HG02884 (cell line): ENCODE results near the gene GALNT13.

Experiments
- ATAC-seq: cut with Tn5 transposase; IDR thresholded peaks from one replicate; pipeline ENCODE4 v1.9.1; 2021; ENCODE audit warnings: mild to moderate bottlenecking, moderate library complexity; ENCODE audit not compliant: unreplicated experiment

GALNT13 gene

DNA sequence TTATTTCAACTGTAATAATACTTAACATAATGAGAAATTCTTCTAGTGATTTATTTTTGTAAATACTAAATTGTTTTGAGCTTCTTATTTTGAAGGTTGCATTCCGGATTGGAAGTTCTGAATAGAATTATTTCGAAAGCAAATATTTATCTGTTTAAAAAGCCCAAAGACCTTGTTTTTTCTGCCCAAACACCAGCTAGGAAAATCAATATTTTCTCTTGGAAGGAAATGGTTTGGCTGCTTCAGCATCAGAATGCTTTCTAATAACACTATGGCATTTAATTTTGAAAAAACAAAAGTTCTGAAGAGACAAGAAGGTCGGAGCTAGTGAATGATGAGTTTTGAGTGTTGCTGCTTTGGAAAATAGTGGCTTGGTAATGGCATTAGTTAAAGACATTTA lies 522.9 kb downstream of the GALNT13 start:
- ATAC-seq = no peak

DNA sequence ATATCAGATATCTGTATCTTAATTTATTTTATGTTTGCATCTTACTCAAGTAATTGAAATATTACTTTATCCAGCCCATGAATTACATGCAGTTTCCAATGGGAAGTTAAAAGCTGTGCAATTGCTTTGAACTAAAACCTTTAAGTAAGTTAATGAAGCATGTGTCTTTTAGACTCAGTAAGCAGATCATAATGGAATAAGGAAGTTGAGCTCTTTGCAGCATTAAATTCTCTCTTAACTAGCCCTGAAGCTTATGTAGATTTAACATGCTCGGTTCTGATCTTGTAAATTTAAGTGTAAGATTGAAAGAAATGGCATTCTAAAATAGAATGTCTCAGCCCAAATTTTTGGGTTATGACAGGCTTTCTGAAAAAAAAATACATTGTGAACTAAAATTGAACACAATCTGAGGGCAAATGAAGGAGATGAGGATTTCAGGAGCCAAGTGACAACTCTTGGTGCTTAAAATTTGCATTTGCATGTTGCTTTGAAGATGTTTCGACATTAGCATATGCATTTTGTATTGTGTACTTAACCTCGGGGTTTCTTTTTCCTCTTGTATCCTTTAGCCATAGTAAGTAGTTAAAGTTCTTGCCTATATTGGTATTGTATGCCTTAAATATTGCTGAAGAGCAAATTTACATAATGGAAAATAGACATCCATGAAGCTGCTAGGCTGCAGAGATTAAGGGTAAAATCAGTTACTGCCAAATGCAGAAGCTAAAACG lies 529.0 kb downstream of the GALNT13 start:
- no peak for ATAC-seq

- ATAC-seq = peak; percentile 61
These were observed 530.5 kb downstream of the GALNT13 start for GRCh38 chr2:154402213-154402612.

DNA sequence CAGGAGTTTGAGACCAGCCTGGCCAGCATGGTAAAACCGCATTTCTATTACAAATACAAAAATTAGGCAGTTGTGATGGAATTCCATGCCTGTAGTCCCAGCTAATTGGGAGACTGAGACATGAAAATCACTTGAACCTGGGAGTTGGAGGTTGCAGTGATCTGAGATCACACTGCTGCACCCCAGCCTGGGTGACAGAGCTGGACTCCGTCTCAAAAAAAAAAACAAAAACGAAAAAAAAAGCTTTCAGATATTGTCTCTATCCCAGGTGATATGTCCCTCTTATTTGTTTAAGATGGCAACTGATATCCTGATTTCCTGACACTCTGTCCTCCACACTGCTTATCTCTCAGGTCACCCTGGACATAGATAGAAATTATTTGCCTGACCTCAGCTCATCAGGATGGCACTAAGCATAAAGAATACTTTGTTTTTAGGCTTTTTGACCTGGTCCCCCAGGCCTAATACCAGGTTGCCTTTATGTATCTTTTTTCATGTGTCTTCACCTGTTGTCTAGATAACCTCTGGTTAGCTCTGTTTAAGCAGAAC lies 531.6 kb downstream of the GALNT13 start:
- no peak for ATAC-seq

DNA sequence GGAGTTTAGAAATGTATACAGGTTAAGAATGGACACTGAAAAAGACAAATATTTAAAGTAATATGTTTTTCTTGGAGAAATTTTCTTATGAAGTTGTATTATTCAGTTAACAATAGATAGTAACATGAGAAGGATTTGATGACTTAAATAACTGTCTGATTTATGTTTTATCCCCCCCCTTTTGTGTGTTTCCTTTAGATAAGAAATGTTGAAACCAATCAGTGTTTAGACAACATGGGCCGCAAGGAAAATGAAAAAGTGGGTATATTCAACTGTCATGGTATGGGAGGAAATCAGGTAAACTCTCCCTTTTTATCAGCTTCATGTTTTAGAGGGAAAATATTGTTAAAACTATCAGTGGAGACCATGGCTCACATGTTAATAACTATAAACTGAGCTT lies 537.1 kb downstream of the GALNT13 start:
- ATAC-seq = no peak

DNA sequence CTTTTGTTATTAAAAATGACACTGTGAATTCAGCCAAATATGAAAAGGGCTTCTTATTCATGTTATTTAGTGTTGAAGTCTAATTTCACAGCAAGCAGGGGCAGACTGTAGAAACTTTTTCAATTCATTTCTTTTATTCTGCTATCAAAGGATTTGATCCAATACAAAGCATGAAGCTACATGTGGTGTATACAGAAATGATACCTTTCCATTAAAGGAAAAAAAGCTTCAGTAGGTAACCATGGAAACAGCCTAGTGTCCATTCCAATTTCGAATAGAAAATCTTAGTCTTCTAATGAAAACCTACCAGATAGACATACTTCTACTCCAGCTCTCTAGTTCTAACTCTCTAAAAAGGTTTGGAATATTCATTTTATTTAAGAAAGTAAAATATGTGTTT lies 550.5 kb downstream of the GALNT13 start:
- no peak for ATAC-seq

DNA sequence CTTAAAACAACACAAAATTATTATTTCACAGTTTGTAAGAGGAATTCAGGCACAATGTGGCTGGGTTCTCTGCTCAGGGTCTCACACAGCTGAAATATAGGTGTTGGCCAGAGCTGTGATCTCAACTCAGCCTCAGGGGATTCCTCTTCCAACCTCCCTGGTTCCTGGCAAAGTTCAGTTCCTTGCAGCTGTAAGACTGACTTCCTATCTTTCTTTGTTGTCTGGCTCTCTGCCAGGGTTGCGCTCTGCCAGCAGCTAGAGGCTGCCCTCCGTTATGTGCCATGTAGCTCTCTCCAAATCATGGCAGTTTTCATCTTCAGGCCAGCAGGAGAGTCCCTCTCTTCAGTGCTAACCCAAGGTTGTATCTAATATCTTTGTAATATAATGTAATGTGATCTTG lies 554.3 kb downstream of the GALNT13 start:
- ATAC-seq = no peak

GRCh38 chr2:154427453-154427852 lies 555.7 kb downstream of the GALNT13 start:
- no peak for ATAC-seq

- no peak for ATAC-seq
These were observed 556.3 kb downstream of the GALNT13 start for GRCh38 chr2:154428022-154428421.

GRCh38 chr2:154433010-154433409 lies 561.3 kb downstream of the GALNT13 start:
- ATAC-seq = no peak

GRCh38 chr2:154437104-154437503 lies 565.4 kb downstream of the GALNT13 start:
- no peak for ATAC-seq

DNA sequence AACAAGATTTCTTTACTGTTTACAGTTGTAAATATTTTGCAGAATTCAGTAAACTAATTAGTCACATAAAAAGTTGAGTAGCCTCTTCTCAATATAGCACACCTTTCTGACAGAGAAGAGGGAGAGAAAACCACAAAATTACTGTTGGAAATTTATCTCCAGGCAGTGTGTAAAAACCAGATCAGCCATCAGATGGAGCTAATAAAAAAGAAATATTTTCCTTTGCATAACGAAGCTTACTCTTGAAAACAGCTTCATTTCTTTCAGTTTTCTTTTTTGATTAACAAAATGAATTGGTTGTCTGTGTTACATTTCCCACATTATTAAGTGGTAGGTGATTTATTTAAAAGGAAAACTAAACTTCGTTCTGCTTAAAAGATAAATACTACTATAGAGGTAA lies 567.4 kb downstream of the GALNT13 start:
- no peak for ATAC-seq

- ATAC-seq = no peak
These were observed 572.2 kb downstream of the GALNT13 start for GRCh38 chr2:154443919-154444318.

- no peak for ATAC-seq
These were observed 574.6 kb downstream of the GALNT13 start for GRCh38 chr2:154446324-154446723.

- no peak for ATAC-seq
These were observed 576.2 kb downstream of the GALNT13 start for GRCh38 chr2:154447727-154448418.

GRCh38 chr2:154449951-154450658 lies 578.4 kb downstream of the GALNT13 start:
- no peak for ATAC-seq

DNA sequence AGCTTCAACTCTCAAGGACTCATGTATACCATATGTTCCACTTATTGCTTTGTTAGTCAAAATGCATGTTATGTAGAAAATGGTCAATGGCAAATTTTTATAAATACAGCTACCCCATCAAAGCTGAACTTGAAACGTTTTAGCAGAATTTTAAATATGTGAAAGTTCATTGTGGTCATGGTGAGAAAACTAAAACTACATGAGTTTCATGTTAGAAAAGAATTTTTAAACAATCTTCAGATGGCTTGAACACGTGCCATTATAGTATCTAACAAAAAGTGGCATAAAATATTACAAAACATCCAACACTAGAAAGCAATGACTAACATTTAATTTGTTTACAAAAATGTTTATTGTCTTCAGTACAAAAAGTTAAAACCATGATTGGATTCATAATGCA lies 580.7 kb downstream of the GALNT13 start:
- ATAC-seq = no peak

DNA sequence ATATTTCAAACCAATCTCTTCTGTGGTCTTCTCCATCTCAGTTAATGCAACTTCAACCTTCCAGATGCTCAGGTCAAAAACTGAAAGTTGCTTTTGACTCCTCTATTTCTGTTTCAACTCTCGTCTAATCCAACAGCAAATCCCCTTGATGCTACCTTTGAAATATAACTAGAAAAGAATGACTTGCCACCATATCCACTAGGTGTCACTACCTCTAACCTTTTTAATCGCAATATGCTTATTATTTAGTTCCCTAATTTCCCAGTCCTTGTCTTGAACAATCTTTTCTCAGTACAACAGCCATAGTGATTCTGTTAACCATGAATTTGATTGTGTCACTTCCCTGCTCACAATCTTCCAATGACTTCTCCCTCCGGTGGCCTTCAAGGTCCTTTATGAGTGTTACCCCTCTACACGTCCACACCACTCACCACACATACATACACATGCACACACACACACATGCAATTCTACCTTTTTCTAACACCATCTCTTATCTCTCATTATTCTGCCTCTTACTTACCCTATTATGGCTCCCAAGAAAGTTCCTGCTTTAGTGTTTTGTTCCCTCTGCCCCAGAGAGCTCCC lies 581.3 kb downstream of the GALNT13 start:
- peak; percentile 55 for ATAC-seq

DNA sequence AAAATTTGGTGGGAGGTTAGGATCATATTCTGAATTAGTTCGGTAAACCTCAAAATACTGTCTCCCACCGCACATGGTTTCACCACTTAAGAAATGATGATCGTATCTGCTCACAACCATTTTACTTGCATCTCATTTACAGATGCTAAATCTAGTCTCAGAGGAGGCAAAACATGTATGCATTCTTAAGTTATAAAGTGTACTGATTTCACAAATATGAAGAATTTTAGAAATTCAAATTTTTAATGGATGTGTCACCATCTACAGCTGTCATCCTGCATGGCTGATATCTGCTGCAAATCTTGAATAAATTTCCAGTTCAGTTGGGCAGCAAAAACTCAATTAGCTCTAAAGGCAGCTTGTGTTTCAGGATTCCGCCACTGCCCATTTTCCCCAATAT lies 583.4 kb downstream of the GALNT13 start:
- ATAC-seq = no peak

GRCh38 chr2:154455866-154456265 lies 584.1 kb downstream of the GALNT13 start:
- ATAC-seq = no peak

GRCh38 chr2:154457286-154457685 lies 585.6 kb downstream of the GALNT13 start:
- ATAC-seq = no peak
